ENCODE measurements around the gene AQP12B. TPM values are rescaled to one million over a fixed set of nuclear protein-coding genes. Genes with fewer than 3 reads are reported as not detected.

The AQP12B gene
- total RNA-seq, 1 donor: not detected

- no peak overlapping the region for H2AFZ ChIP-seq (ENCODE audit: low read length)
- no peak overlapping the region for H3K4me2 ChIP-seq (ENCODE audit: insufficient read depth, low read length)
- TF ChIP-seq, protein P1, sequence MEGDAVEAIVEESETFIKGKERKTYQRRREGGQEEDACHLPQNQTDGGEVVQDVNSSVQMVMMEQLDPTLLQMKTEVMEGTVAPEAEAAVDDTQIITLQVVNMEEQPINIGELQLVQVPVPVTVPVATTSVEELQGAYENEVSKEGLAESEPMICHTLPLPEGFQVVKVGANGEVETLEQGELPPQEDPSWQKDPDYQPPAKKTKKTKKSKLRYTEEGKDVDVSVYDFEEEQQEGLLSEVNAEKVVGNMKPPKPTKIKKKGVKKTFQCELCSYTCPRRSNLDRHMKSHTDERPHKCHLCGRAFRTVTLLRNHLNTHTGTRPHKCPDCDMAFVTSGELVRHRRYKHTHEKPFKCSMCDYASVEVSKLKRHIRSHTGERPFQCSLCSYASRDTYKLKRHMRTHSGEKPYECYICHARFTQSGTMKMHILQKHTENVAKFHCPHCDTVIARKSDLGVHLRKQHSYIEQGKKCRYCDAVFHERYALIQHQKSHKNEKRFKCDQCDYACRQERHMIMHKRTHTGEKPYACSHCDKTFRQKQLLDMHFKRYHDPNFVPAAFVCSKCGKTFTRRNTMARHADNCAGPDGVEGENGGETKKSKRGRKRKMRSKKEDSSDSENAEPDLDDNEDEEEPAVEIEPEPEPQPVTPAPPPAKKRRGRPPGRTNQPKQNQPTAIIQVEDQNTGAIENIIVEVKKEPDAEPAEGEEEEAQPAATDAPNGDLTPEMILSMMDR (IDR thresholded peaks at IDR 0.05; ENCODE audit: extremely low read depth, low read depth, low read length): no peak
Measured at GRCh38 chr2:240723851-240724250, 41.2 kb upstream of the AQP12B start.

DNA sequence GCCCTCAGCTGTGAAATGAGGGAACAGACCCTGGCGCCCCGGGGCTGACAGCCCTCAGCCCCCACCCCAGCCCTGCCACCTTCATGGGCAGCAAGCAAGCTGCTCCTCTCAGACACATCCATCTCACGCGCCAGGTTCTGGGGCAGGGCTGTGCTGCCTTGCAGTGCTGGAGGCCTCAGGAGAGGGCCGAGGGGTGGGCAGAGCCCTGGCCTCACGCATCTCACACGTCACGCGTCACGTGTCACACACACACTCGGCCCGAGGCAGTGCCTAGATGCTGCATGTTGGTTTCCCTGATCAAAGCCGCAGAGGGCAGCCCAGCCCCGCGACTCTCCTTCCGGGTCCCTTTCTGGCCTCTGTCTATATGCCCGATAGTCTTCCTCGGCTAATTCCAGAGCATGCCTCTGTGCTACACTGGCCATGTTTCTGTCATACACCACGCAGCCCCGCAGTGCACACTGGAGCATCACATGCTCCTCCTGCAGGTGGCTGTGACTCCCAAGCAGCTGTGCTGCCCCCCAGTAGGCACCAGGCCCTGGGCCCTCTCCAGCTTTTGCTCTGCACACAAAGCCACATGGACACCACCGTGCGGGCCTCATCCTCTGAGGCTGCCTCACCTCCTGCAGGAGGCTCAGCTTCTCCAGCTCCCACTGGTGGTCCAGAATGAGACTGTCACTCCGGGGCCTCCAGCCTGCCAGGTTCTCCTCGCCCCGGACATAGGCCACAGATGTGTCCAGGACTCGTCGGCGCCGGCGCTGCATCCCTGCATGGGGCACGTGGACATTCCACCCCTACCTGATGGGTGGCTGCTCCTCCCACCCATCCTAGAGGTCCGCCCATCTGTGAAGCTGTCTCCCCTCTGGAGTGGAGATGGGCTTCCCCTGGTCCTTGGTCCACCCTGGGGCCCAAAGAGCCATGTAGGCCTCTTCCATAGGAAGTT lies 40.4 kb upstream of the AQP12B start:
- no peaks in the 10 kb centered on the region for H4K20me1 ChIP-seq (ENCODE audit: insufficient read depth, low read length)
- TF ChIP-seq, protein P1 (IDR thresholded peaks at IDR 0.05; ENCODE audit: extremely low read depth, low read depth, low read length): no peak

More at GRCh38 chr2:240723851-240724250, 41.2 kb upstream of the AQP12B start:
- H4K20me1 ChIP-seq (ENCODE audit: insufficient read depth, low read length): no peaks in the 10 kb centered on the region
- H3K36me3 ChIP-seq (ENCODE audit: insufficient read depth, low read length): no peaks in the 10 kb centered on the region
- H3K4me3 ChIP-seq (ENCODE audit: insufficient read depth, low read length): no peak overlapping the region
- DNase-seq (ENCODE audit: insufficient read length, low spot score, missing footprints): no peak
- no peaks in the 10 kb centered on the region for H3K9me3 ChIP-seq (ENCODE audit: low read depth, low read length)
- H3K79me2 ChIP-seq (ENCODE audit: insufficient read depth, low read length): no peaks in the 10 kb centered on the region
- H3K27me3 ChIP-seq (ENCODE audit: insufficient read depth, low read length): no peaks in the 10 kb centered on the region
- H3K4me1 ChIP-seq (ENCODE audit: insufficient read depth, low read length): no peaks in the 10 kb centered on the region
- no peak overlapping the region for H3K27ac ChIP-seq (ENCODE audit: low read depth, low read length)

DNA sequence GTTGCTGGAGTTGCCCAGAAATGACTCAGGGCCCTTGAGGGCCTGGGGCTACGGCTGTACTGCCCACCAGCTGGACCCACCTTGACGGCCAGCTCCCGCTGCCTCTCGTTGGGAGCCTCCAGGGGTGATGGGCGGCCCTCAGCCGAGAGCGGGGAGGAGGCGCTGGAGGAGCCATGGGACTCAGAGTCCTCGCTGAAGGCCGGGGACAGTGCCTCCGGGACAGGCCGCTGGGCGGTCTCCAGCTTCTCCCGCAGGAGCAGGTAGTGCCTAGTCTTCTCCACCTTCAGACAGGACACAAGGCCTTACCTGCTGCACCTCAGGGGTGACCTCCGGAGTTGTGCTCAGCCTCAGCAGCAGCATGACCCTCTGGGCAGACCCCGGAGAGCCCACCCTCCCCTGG lies 39.7 kb upstream of the AQP12B start:
- H3K36me3 ChIP-seq (ENCODE audit: insufficient read depth, low read length): no peaks in the 10 kb centered on the region
- no peak overlapping the region for H3K4me3 ChIP-seq (ENCODE audit: insufficient read depth, low read length)
- no peak overlapping the region for H2AFZ ChIP-seq (ENCODE audit: low read length)
- H3K79me2 ChIP-seq (ENCODE audit: insufficient read depth, low read length): no peaks in the 10 kb centered on the region
- H3K4me2 ChIP-seq (ENCODE audit: insufficient read depth, low read length): no peak overlapping the region
- no peaks in the 10 kb centered on the region for H3K9me3 ChIP-seq (ENCODE audit: low read depth, low read length)
- TF ChIP-seq, protein P1 (IDR thresholded peaks at IDR 0.05; ENCODE audit: extremely low read depth, low read depth, low read length): no peak
- H3K27ac ChIP-seq (ENCODE audit: low read depth, low read length): no peak overlapping the region
- no peaks in the 10 kb centered on the region for H3K27me3 ChIP-seq (ENCODE audit: insufficient read depth, low read length)
- no peak for DNase-seq (ENCODE audit: insufficient read length, low spot score, missing footprints)
- H4K20me1 ChIP-seq (ENCODE audit: insufficient read depth, low read length): no peaks in the 10 kb centered on the region
- no peaks in the 10 kb centered on the region for H3K4me1 ChIP-seq (ENCODE audit: insufficient read depth, low read length)

More for the DNA sequence above, 40.4 kb upstream of the AQP12B start:
- no peak overlapping the region for H3K4me3 ChIP-seq (ENCODE audit: insufficient read depth, low read length)
- H3K79me2 ChIP-seq (ENCODE audit: insufficient read depth, low read length): no peaks in the 10 kb centered on the region
- DNase-seq (ENCODE audit: insufficient read length, low spot score, missing footprints): no peak
- H3K36me3 ChIP-seq (ENCODE audit: insufficient read depth, low read length): no peaks in the 10 kb centered on the region
- H3K4me2 ChIP-seq (ENCODE audit: insufficient read depth, low read length): no peak overlapping the region
- H3K27ac ChIP-seq (ENCODE audit: low read depth, low read length): no peak overlapping the region
- H3K4me1 ChIP-seq (ENCODE audit: insufficient read depth, low read length): no peaks in the 10 kb centered on the region
- no peaks in the 10 kb centered on the region for H3K9me3 ChIP-seq (ENCODE audit: low read depth, low read length)
- no peaks in the 10 kb centered on the region for H3K27me3 ChIP-seq (ENCODE audit: insufficient read depth, low read length)
- H2AFZ ChIP-seq (ENCODE audit: low read length): no peak overlapping the region

DNA sequence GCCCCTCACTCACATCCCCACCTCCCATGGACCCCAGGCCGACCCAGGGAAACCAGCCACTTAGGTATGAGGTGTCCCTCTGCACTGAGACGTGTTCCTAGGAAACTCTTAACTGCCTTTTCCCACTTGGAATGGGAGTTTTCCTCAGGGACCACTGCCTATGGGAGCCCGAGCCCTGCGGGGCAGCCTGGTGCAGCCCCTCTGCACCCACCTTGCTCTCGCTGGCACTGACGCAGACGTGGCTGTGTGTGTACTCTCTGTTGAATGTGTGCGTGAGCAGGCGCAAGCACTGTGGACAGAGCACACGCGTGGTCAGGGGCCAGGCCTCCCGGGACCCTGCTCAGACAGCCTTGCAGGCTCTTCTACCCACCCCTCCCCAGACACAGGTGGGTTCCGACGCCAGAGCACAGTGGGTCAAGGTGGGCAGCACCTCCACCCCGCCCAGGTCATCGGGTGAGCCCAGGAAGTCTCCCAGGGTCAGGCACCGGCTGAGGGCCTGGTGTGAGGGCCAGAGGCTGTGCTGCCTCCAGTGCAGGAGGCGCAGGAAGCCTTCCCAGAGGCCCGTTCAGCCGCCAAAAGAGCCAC lies 39.0 kb upstream of the AQP12B start:
- no peak for DNase-seq (ENCODE audit: insufficient read length, low spot score, missing footprints)
- H3K79me2 ChIP-seq (ENCODE audit: insufficient read depth, low read length): no peaks in the 10 kb centered on the region
- no peaks in the 10 kb centered on the region for H3K4me1 ChIP-seq (ENCODE audit: insufficient read depth, low read length)
- no peak overlapping the region for H3K4me2 ChIP-seq (ENCODE audit: insufficient read depth, low read length)
- H4K20me1 ChIP-seq (ENCODE audit: insufficient read depth, low read length): no peaks in the 10 kb centered on the region
- no peaks in the 10 kb centered on the region for H3K27me3 ChIP-seq (ENCODE audit: insufficient read depth, low read length)
- no peak overlapping the region for H3K4me3 ChIP-seq (ENCODE audit: insufficient read depth, low read length)
- TF ChIP-seq, protein P1 (IDR thresholded peaks at IDR 0.05; ENCODE audit: extremely low read depth, low read depth, low read length): no peak
- no peak overlapping the region for H2AFZ ChIP-seq (ENCODE audit: low read length)
- H3K36me3 ChIP-seq (ENCODE audit: insufficient read depth, low read length): no peaks in the 10 kb centered on the region
- H3K9me3 ChIP-seq (ENCODE audit: low read depth, low read length): no peaks in the 10 kb centered on the region
- no peak overlapping the region for H3K27ac ChIP-seq (ENCODE audit: low read depth, low read length)

Data from osteoblast (primary cell).